GM12878 (cell line): ENCODE data around the gene VPS25.

Experiments used
- BCL3 ChIP-seq: IDR thresholded peaks from 2 replicates; pipeline ENCODE4 v1.6.1; 2011; ENCODE audit warnings: borderline replicate concordance, low read depth, mild to moderate bottlenecking, moderate library complexity, low read length; ENCODE audit not compliant: insufficient read depth, poor library complexity, severe bottlenecking
- BRCA1 ChIP-seq: IDR thresholded peaks from 2 replicates; pipeline ENCODE4 v1.6.1; 2011; ENCODE audit warnings: low read depth, low read length, improper control_type of control experiment
- CTCF ChIP-seq, 3 experiments: IDR thresholded peaks in 2 of 3; conservative IDR thresholded peaks in 1 of 3; 2 replicates each; pipeline ENCODE4 v1.5.1; 2011; ENCODE audit warnings: low read depth in 3 of 3, low read length in 3 of 3, mild to moderate bottlenecking in 3 of 3, control low read depth in 2 of 3, moderate library complexity in 2 of 3, inconsistent platforms in 1 of 3, mixed read lengths in 1 of 3; ENCODE audit not compliant: control insufficient read depth in 2 of 3, insufficient read depth in 1 of 3; ENCODE audit errors: extremely low read depth in 1 of 3
- FOS ChIP-seq: IDR thresholded peaks from 3 replicates; pipeline ENCODE4 v1.6.1; 2011; ENCODE audit warnings: borderline replicate concordance; ENCODE audit not compliant: insufficient read length; ENCODE audit errors: extremely low read depth
- MEF2A ChIP-seq: IDR thresholded peaks from 2 replicates; pipeline ENCODE4 v1.6.1; 2011; ENCODE audit warnings: low read depth, mild to moderate bottlenecking, low read length, moderate library complexity; ENCODE audit not compliant: insufficient read depth
- POLR2A ChIP-seq: IDR thresholded peaks from 2 replicates; pipeline ENCODE4 v1.6.1; 2011; ENCODE audit warnings: low read depth, mild to moderate bottlenecking, low read length
- SMC3 ChIP-seq: IDR thresholded peaks from 2 replicates; pipeline ENCODE4 v1.6.1; 2011; ENCODE audit warnings: low read length, improper control_type of control experiment, borderline replicate concordance
- SP1 ChIP-seq: IDR thresholded peaks from one replicate; pipeline ENCODE4 v1.6.1; 2011; ENCODE audit warnings: low read depth, low read length
- TAF1 ChIP-seq: IDR thresholded peaks from 2 replicates; pipeline ENCODE4 v1.6.1; 2011; ENCODE audit warnings: mild to moderate bottlenecking, low read depth, low read length, borderline replicate concordance
- ZNF274 ChIP-seq: IDR thresholded peaks from one replicate; pipeline ENCODE4 v1.8.0; 2011; ENCODE audit not compliant: insufficient read length, insufficient read depth
- ZNF384 ChIP-seq: IDR thresholded peaks from 2 replicates; pipeline ENCODE4 v1.6.1; 2012; ENCODE audit warnings: low read depth, mild to moderate bottlenecking, low read length, improper control_type of control experiment, borderline replicate concordance
- TF ChIP-seq, protein P1 (sequence below): IDR thresholded peaks from 2 replicates; pipeline ENCODE4 v1.6.1; 2011; ENCODE audit warnings: low read depth, mild to moderate bottlenecking, low read length, moderate library complexity, borderline replicate concordance; ENCODE audit errors: extremely low read depth

DNA sequence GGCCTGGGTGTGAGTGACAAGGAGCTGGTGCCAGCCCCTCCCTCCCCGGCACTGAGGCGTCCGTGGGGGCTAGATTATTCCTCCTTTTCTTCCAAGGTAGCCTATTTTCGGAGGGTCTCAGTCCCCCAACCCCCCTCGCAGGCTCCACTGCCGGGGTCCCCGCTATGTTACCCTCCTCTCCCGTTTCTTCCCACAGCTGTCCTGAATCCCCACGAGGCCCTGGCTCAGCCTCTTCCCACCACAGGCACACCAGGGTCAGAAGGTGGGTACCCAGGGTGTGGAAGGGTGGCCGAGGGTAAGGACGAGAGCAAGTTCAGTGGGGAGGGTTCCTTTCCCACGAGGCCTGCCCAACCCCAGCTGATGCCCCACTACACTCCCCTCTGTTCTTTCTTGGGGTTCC is 11.6 kb upstream of the VPS25 start:
- TF ChIP-seq, protein P1, sequence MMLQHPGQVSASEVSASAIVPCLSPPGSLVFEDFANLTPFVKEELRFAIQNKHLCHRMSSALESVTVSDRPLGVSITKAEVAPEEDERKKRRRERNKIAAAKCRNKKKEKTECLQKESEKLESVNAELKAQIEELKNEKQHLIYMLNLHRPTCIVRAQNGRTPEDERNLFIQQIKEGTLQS: no peak
- TF ChIP-seq ZNF274: no peak
- TF ChIP-seq SMC3: no peak
- no peak for TF ChIP-seq BRCA1
- no peak for TF ChIP-seq CTCF (IDR thresholded peaks at IDR 0.05 in 2 of 3, conservative IDR thresholded peaks at IDR 0.05 in 1 of 3; ENCODE audit: control insufficient read depth in 2 of 3, extremely low read depth in 1 of 3, insufficient read depth in 1 of 3, low read depth in 3 of 3, low read length in 3 of 3)
- no peak for TF ChIP-seq SP1
- TF ChIP-seq FOS: no peak
- TF ChIP-seq ZNF384: no peak
- TF ChIP-seq BCL3: no peak
- TF ChIP-seq POLR2A: no peak
- no peak for TF ChIP-seq MEF2A
- no peak for TF ChIP-seq TAF1
